NCI-H2227 (cell line): ENCODE measurements around the gene ADAM12.

Source experiments
- DNase-seq: peaks from one replicate; lab custom pipeline; 2025; ENCODE audit not compliant: unreplicated experiment; lab: John Stamatoyannopoulos, UW

ADAM12 gene

GRCh38 chr10:126126023-126126422 is 262.3 kb downstream of the ADAM12 start:
- no peak for DNase-seq

GRCh38 chr10:126124668-126125349 is 263.5 kb downstream of the ADAM12 start:
- no peak for DNase-seq

- no peak for DNase-seq
Observed at GRCh38 chr10:126124046-126124445, 264.2 kb downstream of the ADAM12 start.

GRCh38 chr10:126123466-126123865 is 264.8 kb downstream of the ADAM12 start:
- no peak for DNase-seq

- no peak for DNase-seq
Observed at GRCh38 chr10:126122881-126123280, 265.4 kb downstream of the ADAM12 start.

GRCh38 chr10:126119599-126119998 is 268.7 kb downstream of the ADAM12 start:
- DNase-seq, result no peak

GRCh38 chr10:126118476-126118875 is 269.8 kb downstream of the ADAM12 start:
- no peak for DNase-seq

GRCh38 chr10:126117196-126117595 is 271.1 kb downstream of the ADAM12 start:
- DNase-seq, result no peak

GRCh38 chr10:126115886-126116285 is 272.4 kb downstream of the ADAM12 start:
- no peak for DNase-seq

GRCh38 chr10:126114884-126115555 is 273.3 kb downstream of the ADAM12 start:
- DNase-seq, result no peak

GRCh38 chr10:126111516-126111915 is 276.8 kb downstream of the ADAM12 start:
- DNase-seq, result no peak

GRCh38 chr10:126110489-126111180 is 277.6 kb downstream of the ADAM12 start:
- no peak for DNase-seq

GRCh38 chr10:126109893-126110292 is 278.4 kb downstream of the ADAM12 start:
- DNase-seq, result no peak

GRCh38 chr10:126108693-126109092 is 279.6 kb downstream of the ADAM12 start:
- no peak for DNase-seq

GRCh38 chr10:126104767-126105166 is 283.5 kb downstream of the ADAM12 start:
- no peak for DNase-seq

GRCh38 chr10:126102636-126103035 is 285.6 kb downstream of the ADAM12 start:
- DNase-seq, result no peak

GRCh38 chr10:126101736-126102135 is 286.5 kb downstream of the ADAM12 start:
- DNase-seq, result no peak

- DNase-seq, result no peak
Observed at GRCh38 chr10:126101325-126101724, 287.0 kb downstream of the ADAM12 start.

GRCh38 chr10:126099366-126099765 is 288.9 kb downstream of the ADAM12 start:
- no peak for DNase-seq

- DNase-seq, result no peak
Observed at GRCh38 chr10:126098226-126098581, 290.1 kb downstream of the ADAM12 start.

- DNase-seq, result no peak
Observed at GRCh38 chr10:126097558-126098225, 290.6 kb downstream of the ADAM12 start.

- no peak for DNase-seq
Observed at GRCh38 chr10:126094537-126094936, 293.7 kb downstream of the ADAM12 start.
